ENCODE results near the gene ADAM33.

GRCh38 chr20:3673221-3674070, 8.4 kb downstream of the ADAM33 start:
- TF ChIP-seq POLR2AphosphoS5 (IDR thresholded peaks at IDR 0.05; ENCODE audit: low read depth, low read length): no peak
- TF ChIP-seq POLR2A (IDR thresholded peaks at IDR 0.05; ENCODE audit: low read depth, low read length): no peak
- no peak for TF ChIP-seq TAF1 (IDR thresholded peaks at IDR 0.05; ENCODE audit: low read depth, low read length)
- TF ChIP-seq SPI1 (IDR thresholded peaks at IDR 0.05; ENCODE audit: low read depth, low read length): no peak
- no peak for TF ChIP-seq POU2F2 (IDR thresholded peaks at IDR 0.05; ENCODE audit: low read depth, low read length)

All from GM12891 (cell line).